Cardiac fibroblast (primary cell): ENCODE results near the gene HSPA13.

ENCODE experiments used
- DNase-seq, 2 donors: peaks; one replicate each; pipeline versions ENCODE4 v3.0.0 to v3.0.0-alpha.2; 2010; ENCODE audit warnings: low read depth in 2 of 2
- H3K4me3 ChIP-seq, 2 donors: replicated peaks in 1 of 2; 1 replicate in 1 of 2; 2 replicates in 1 of 2; pipeline ENCODE4 v1.5.1; 2011; ENCODE audit warnings: low read depth in 2 of 2, low read length in 2 of 2, mild to moderate bottlenecking in 2 of 2, moderate library complexity in 1 of 2
- CTCF ChIP-seq: IDR thresholded peaks from one replicate; pipeline ENCODE4 v1.5.1; 2011; ENCODE audit warnings: low read depth, mild to moderate bottlenecking, low read length, inconsistent platforms

The HSPA13 gene

DNA sequence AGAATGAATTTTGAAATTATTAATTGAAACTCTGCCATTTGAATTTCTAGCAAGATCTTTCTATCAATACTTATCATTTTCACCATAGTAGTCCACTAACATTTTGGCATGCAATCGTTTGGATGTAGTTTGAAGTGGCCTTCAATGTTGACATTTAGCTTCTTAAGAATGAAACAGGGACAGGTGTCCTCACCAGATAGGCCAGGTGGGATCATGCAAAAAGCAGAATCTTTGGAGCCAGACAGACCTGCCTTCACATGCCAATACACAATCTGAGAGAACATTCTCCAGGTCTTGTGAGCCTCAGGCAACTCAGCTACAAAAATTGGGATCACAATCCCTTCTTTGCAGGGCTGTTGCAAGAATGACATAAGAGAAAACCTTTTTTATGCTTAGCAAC, 18.3 kb upstream of the HSPA13 start:
- TF ChIP-seq CTCF = no peak
- DNase-seq = no peak
- no peak overlapping the region for H3K4me3 ChIP-seq

GRCh38 chr21:14388282-14388681, 5.3 kb upstream of the HSPA13 start:
- no peak for DNase-seq
- TF ChIP-seq CTCF = no peak

DNA sequence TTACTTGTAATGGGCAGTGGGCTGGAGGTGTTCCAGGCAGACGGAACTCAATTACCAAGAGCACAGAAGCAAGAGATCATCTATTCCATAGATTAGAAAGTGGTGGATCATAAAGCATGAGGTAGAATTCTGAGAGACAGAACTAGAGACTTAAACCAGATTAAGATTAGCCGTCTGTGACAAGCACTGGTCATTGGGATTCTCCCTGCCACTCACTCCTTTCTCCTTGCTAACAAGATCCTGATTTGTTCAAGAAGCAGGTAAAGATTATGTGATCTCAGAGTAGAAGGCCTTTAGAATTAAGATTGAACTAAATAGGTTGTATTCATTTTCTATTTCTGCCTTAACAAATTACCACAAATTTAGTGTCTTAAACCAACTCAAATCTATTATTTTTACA, 1.5 kb upstream of the HSPA13 start:
- H3K4me3 ChIP-seq = no peak overlapping the region
- DNase-seq = no peak
- no peak for TF ChIP-seq CTCF

More at GRCh38 chr21:14388282-14388681, 5.3 kb upstream of the HSPA13 start:
- H3K4me3 ChIP-seq = no peak overlapping the region

- DNase-seq = peak; percentile 52 to 61
- peak overlapping the region; percentile 65 to 76 for H3K4me3 ChIP-seq
- no peak for TF ChIP-seq CTCF
Measured at GRCh38 chr21:14383596-14384180, 742 bp upstream of the HSPA13 start.

- no peak for TF ChIP-seq CTCF
- peak; percentile 19 to 35 for DNase-seq
Measured at GRCh38 chr21:14382486-14382834, 486 bp downstream of the HSPA13 start.

GRCh38 chr21:14376854-14377253, 6.1 kb downstream of the HSPA13 start:
- no peak for DNase-seq
- TF ChIP-seq CTCF = no peak
- no peak overlapping the region for H3K4me3 ChIP-seq

More at GRCh38 chr21:14382486-14382834, 486 bp downstream of the HSPA13 start:
- peak overlapping the region; percentile 74 to 95 for H3K4me3 ChIP-seq

DNA sequence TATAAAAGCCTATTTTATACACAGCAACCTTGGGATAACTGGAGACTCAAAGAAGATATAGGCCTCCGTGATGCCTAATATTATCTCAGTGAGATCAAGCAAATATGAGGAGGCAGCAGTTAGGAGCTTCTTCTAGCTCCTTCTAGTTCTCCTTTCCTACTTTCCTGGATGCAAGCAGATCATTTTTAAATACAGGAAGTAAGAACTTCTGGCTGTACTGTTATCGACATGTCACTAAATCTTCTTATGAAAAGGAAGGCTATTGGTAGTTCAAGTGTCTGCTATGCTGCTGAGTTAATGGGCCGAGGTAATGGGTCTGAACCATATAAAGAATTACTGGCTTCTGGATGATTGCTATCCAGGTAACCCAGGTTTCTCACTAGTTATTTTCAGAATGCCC, 15.9 kb downstream of the HSPA13 start:
- DNase-seq = no peak
- H3K4me3 ChIP-seq = no peak overlapping the region
- TF ChIP-seq CTCF = no peak
